ENCODE results near the gene BCDIN3D.
"Not testable (repeated sequence)": the region's sequence is repeated elsewhere in the genome, so short reads cannot be mapped to it uniquely, and the experiment has no call there.

The BCDIN3D gene

DNA sequence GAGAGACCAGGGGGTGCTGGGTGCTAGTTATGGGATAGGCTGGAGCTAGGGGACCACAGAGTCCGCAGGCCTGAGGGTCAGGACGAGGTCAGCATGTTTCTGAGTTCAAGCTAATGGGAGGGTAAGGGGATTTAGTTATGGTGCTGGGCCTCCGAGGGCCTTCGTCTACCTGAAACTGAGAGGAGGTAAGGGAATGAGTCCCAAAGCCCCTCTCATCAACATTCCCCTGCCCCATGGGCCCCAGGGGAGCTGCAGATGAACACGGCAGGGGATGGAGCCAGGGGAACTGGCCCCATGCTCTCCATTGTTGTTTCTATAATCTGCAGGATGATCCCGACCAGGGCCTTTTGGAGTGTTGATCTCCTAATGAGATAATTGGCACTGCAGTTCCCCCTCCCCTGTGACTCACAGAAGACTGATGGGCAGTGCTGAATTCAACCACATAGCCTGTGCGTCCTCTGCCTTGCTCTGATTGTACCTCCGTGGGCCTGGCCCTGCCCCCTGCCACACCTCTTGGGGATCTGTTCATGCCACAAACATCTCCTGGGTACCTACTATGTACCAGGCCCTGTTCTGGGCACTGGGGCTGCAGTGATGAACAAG, 39.4 kb upstream of the BCDIN3D start:
- in situ Hi-C loops (cut with MboI; ENCODE audit: low pct_unique_long_range_greater_than_20kb, low sequenced_read_pairs, unreplicated experiment): no loop called here
- DNase-seq (ENCODE audit: low spot score): no peak
- TF ChIP-seq, protein P1, sequence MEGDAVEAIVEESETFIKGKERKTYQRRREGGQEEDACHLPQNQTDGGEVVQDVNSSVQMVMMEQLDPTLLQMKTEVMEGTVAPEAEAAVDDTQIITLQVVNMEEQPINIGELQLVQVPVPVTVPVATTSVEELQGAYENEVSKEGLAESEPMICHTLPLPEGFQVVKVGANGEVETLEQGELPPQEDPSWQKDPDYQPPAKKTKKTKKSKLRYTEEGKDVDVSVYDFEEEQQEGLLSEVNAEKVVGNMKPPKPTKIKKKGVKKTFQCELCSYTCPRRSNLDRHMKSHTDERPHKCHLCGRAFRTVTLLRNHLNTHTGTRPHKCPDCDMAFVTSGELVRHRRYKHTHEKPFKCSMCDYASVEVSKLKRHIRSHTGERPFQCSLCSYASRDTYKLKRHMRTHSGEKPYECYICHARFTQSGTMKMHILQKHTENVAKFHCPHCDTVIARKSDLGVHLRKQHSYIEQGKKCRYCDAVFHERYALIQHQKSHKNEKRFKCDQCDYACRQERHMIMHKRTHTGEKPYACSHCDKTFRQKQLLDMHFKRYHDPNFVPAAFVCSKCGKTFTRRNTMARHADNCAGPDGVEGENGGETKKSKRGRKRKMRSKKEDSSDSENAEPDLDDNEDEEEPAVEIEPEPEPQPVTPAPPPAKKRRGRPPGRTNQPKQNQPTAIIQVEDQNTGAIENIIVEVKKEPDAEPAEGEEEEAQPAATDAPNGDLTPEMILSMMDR (IDR thresholded peaks at IDR 0.05; ENCODE audit: extremely low read depth, insufficient read depth, missing control alignments): no peak

DNA sequence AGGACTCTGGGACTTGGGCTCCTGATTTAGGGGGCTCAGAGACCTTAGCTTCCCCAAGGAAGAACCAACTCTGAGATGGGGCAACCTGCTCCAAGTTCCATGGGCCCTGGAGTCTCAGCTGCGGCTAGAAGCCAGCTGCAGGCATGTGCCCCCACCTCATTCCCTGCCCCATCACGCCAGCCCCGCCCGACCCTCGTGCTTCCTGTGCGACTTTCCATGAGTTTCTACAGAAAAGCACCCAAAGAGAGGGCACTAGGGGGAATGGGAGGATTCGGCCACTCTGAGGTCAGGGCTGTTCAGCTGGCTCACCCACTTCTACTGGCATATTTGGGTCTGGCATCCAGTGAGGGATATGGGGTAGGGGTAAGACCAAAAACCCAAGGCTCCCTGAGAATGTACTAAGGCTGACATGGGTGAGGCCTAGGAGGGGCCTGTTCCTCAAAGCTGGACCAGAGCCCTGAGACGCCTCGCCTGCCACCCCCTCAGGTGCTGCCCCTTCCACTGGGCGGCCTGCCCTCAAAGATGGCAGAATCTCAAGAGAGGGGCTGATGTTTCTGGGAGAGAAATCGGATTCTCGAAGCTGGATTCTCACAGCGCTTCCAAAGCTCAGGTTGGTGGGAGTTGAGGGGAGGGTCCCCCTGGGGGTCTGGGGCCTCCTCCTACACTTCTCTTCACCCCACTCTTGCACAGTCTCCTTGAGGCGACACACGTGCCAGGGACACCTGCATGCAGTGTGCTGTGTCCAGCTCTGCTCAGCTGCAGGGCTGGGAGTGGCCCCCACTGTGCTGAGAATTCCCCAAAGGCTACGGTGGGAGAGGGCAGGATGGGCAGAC, 38.7 kb upstream of the BCDIN3D start:
- TF ChIP-seq, protein P1 (IDR thresholded peaks at IDR 0.05; ENCODE audit: extremely low read depth, insufficient read depth, missing control alignments): no peak
- no peak for DNase-seq (ENCODE audit: low spot score)
- in situ Hi-C loops (cut with MboI; ENCODE audit: low pct_unique_long_range_greater_than_20kb, low sequenced_read_pairs, unreplicated experiment): no loop called here

DNA sequence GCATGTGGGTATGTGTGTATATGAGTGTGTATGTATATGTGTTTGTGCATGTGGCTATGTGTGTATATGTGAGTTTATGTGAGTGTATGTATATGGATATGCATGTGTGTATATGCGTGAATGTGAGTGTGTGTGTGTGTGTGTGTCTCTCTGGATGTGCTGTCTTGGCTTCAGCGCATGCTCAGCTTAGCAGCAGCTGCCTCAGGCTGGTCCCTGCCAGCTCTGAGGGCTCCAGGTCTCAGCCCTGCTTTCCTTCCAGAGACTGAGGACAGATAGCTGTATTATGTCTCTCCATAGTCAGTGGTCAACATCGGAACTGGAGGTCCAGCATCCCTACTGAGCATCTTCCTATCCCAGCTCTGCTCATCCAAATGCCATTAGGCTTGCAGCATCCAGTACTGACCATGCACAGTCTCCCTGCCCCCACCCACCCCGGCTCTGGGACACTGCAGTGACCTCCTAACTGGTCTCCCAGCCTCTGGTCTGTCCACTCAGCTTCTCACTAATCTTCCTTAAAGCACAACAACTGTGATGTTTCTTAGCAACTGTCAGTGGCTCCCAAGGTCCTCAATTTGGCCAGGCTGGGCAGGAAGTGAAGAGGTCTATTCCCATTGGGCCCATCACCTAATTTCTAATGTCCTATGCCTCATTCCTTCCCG, 38.0 kb upstream of the BCDIN3D start:
- in situ Hi-C loops (cut with MboI; ENCODE audit: low pct_unique_long_range_greater_than_20kb, low sequenced_read_pairs, unreplicated experiment): no loop called here
- DNase-seq (ENCODE audit: low spot score): no peak
- TF ChIP-seq, protein P1 (IDR thresholded peaks at IDR 0.05; ENCODE audit: extremely low read depth, insufficient read depth, missing control alignments): no peak

DNA sequence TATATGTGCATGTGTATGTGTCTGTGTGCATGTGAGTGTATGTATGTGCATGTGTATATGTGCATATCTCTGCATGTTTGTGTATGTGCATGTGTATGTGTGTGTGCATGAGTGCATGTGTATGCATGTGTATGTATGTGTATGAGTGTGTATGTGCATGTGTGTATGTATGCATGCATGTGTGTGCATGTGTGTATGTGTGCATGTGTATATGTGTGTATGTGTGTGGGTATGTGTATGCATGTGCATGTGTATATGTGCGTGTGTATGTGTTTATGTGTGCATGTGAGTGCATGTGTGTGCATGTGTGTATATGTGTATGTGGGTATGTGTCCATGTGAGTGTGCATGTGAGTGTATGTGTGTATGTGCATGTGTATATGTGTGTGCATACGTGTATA, 36.2 kb upstream of the BCDIN3D start:
- DNase-seq (ENCODE audit: low spot score); in situ Hi-C loops (cut with MboI; ENCODE audit: low pct_unique_long_range_greater_than_20kb, low sequenced_read_pairs, unreplicated experiment): not testable (repeated sequence)

DNA sequence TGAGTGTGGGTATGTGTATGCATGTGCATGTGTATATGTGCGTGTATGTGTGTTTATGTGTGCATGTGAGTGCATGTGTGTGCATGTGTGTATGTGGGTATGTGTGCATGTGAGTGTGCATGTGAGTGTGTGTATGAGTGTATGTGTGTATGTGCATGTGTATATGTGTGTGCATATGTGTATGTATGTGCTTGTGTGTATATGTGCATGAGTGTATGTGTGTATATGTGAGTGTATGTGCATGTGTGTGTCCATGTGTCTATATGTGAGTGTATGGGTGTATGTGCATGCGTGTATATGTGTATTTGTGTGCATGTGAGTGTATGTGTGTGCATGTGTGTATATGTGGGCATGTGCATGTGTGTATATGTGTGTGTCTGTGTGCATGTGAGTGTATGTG, 35.1 kb upstream of the BCDIN3D start:
- DNase-seq (ENCODE audit: low spot score): no peak
- TF ChIP-seq, protein P1 (IDR thresholded peaks at IDR 0.05; ENCODE audit: extremely low read depth, insufficient read depth, missing control alignments): no peak
- in situ Hi-C loops (cut with MboI; ENCODE audit: low pct_unique_long_range_greater_than_20kb, low sequenced_read_pairs, unreplicated experiment): no loop called here

DNA sequence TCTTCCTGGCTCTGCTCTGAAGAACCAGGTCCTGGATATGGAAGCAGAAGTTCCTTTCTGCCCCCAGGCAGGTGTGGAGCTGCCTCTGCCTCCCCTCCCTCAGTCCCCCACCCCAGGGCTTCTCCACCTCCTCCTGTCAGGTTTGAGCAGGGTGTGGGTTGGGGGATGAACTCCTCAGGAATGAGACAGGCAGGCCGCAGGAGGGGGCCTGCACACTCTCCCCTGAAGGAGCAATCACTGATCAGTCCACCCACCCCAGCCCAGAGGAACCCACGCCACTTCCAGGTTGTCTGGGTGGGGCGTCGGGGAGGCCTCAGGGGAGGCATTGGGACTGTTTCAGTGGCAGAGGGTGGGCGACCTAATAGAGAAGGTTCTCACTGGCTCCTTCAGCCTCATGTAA, 34.2 kb upstream of the BCDIN3D start:
- in situ Hi-C loops (cut with MboI; ENCODE audit: low pct_unique_long_range_greater_than_20kb, low sequenced_read_pairs, unreplicated experiment): no loop called here
- TF ChIP-seq, protein P1 (IDR thresholded peaks at IDR 0.05; ENCODE audit: extremely low read depth, insufficient read depth, missing control alignments): no peak
- no peak for DNase-seq (ENCODE audit: low spot score)

DNA sequence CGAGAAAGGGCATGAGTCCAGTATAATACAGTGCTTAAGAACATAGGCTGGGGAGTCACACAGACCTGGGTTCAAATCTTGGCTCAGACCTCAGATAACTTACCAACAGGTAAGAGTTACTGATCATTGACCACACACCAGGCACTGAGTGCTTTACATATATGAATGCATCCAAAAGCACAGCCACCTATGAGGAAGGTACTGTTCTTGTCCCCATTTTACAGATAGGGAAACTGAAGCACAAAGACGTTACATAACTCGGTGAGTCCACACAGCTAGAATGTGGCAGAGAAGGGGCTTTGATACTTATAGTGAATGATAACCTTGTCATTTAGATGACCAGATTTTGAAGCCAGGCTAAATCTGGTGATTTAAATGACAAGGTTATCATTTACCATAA, 33.2 kb upstream of the BCDIN3D start:
- TF ChIP-seq, protein P1 (IDR thresholded peaks at IDR 0.05; ENCODE audit: extremely low read depth, insufficient read depth, missing control alignments): no peak
- DNase-seq (ENCODE audit: low spot score): no peak
- in situ Hi-C loops (cut with MboI; ENCODE audit: low pct_unique_long_range_greater_than_20kb, low sequenced_read_pairs, unreplicated experiment): no loop called here
